Liver (tissue), 9 donors: ENCODE measurements around the gene SEBOX. TPM values are rescaled to one million over a fixed set of nuclear protein-coding genes. Genes with fewer than 3 reads are reported as not detected.
A peak's percentile ranks its signal among the peaks of the same experiment; 100 is the strongest.

Source experiments
- DNase-seq: peaks from one replicate; pipeline ENCODE4 v3.0.0-alpha.2; 2017; ENCODE audit warnings: low spot score
- H3K27ac ChIP-seq, 2 donors: one replicate each; pipeline ENCODE4 v1.7.0; 2013; ENCODE audit warnings: inconsistent platforms in 2 of 2, low read length in 2 of 2, control low read depth in 1 of 2, low read depth in 1 of 2, mild to moderate bottlenecking in 1 of 2
- H3K27me3 ChIP-seq, 4 donors: one replicate each; pipeline versions ENCODE4 v1.6.1 to v1.7.0; 2013; ENCODE audit warnings: low read length in 3 of 4, inconsistent platforms in 1 of 4, mild to moderate bottlenecking in 1 of 4, moderate library complexity in 1 of 4; ENCODE audit not compliant: control insufficient read depth in 4 of 4, insufficient read depth in 4 of 4
- H3K36me3 ChIP-seq, 4 donors: one replicate each; pipeline versions ENCODE4 v1.6.1 to v1.7.0; 2013; ENCODE audit warnings: low read length in 3 of 4, mild to moderate bottlenecking in 3 of 4, low read depth in 1 of 4, moderate library complexity in 1 of 4; ENCODE audit not compliant: control insufficient read depth in 4 of 4, insufficient read depth in 3 of 4
- H3K4me1 ChIP-seq, 4 donors: one replicate each; pipeline versions ENCODE4 v1.6.1 to v1.7.0; 2013; ENCODE audit warnings: low read length in 3 of 4, mild to moderate bottlenecking in 3 of 4, moderate library complexity in 1 of 4; ENCODE audit not compliant: control insufficient read depth in 4 of 4, insufficient read depth in 4 of 4
- H3K4me3 ChIP-seq, 3 donors: one replicate each; pipeline versions ENCODE4 v1.6.1 to v1.7.0; 2013; ENCODE audit warnings: low read length in 3 of 3, control low read depth in 1 of 3, low read depth in 1 of 3, mild to moderate bottlenecking in 1 of 3
- H3K9ac ChIP-seq, 2 donors: one replicate each; pipeline ENCODE4 v1.7.0; 2013; ENCODE audit warnings: low read length in 2 of 2, mild to moderate bottlenecking in 2 of 2, moderate library complexity in 2 of 2, control low read depth in 1 of 2, low read depth in 1 of 2
- H3K9me3 ChIP-seq, 4 donors: one replicate each; pipeline versions ENCODE4 v1.6.1 to v1.7.0; 2013; ENCODE audit warnings: low read length in 3 of 4; ENCODE audit not compliant: control insufficient read depth in 4 of 4
- ATF3 ChIP-seq: IDR thresholded peaks from 2 replicates; pipeline ENCODE4 v1.6.1; 2016; ENCODE audit warnings: antibody characterized with exemption
- EGR1 ChIP-seq, 2 donors: IDR thresholded peaks; 2 replicates each; pipeline ENCODE4 v1.6.1; 2016 to 2018; ENCODE audit warnings: antibody characterized with exemption in 2 of 2, low read depth in 2 of 2
- FOXA2 ChIP-seq: IDR thresholded peaks from 2 replicates; pipeline ENCODE4 v1.6.1; 2016; ENCODE audit warnings: antibody characterized with exemption
- GABPA ChIP-seq, 2 donors: IDR thresholded peaks in 1 of 2; conservative IDR thresholded peaks in 1 of 2; 2 replicates each; pipeline ENCODE4 v1.6.1; 2016; ENCODE audit warnings: antibody characterized with exemption in 2 of 2, mild to moderate bottlenecking in 1 of 2, moderate library complexity in 1 of 2
- HNF4A ChIP-seq, 2 donors: conservative IDR thresholded peaks; 2 replicates each; pipeline ENCODE4 v1.6.1; 2016; ENCODE audit warnings: antibody characterized with exemption in 2 of 2, mild to moderate bottlenecking in 2 of 2
- HNF4G ChIP-seq: IDR thresholded peaks from 2 replicates; pipeline ENCODE4 v1.6.1; 2016; ENCODE audit warnings: antibody characterized with exemption
- JUND ChIP-seq, 2 donors: IDR thresholded peaks; 2 replicates each; pipeline ENCODE4 v1.6.1; 2016; ENCODE audit warnings: antibody characterized with exemption in 2 of 2
- MAX ChIP-seq: IDR thresholded peaks from 2 replicates; pipeline ENCODE4 v1.6.1; 2016; ENCODE audit warnings: antibody characterized with exemption
- NR2F2 ChIP-seq: IDR thresholded peaks from 2 replicates; pipeline ENCODE4 v1.6.1; 2016; ENCODE audit warnings: antibody characterized with exemption
- RAD21 ChIP-seq, 2 donors: IDR thresholded peaks; 2 replicates each; pipeline ENCODE4 v1.6.1; 2016; ENCODE audit warnings: antibody characterized with exemption in 2 of 2, mild to moderate bottlenecking in 2 of 2
- RXRA ChIP-seq, 2 donors: IDR thresholded peaks; 2 replicates each; pipeline ENCODE4 v1.6.1; 2017 to 2018; ENCODE audit warnings: antibody characterized with exemption in 2 of 2, mild to moderate bottlenecking in 1 of 2
- SP1 ChIP-seq: IDR thresholded peaks from 2 replicates; pipeline ENCODE4 v1.6.1; 2018; ENCODE audit warnings: antibody characterized with exemption, mild to moderate bottlenecking
- TAF1 ChIP-seq: conservative IDR thresholded peaks from 2 replicates; pipeline ENCODE4 v1.6.1; 2016; ENCODE audit warnings: antibody characterized with exemption, mild to moderate bottlenecking
- YY1 ChIP-seq: IDR thresholded peaks from 2 replicates; pipeline ENCODE4 v1.6.1; 2016; ENCODE audit warnings: antibody characterized with exemption, mild to moderate bottlenecking
- ZBTB33 ChIP-seq: IDR thresholded peaks from 2 replicates; pipeline ENCODE4 v1.6.1; 2016; ENCODE audit warnings: antibody characterized with exemption
- WGBS: extraction: QIAGEN DNeasy Blood & Tissue Kit; methylation state at CpG from one replicate; pipeline ENCODE4 v1.1.7; 2013; 5-methylcytosine and 5-hydroxymethylcytosine counted together
- polyA plus RNA-seq, 2 donors: library from polyadenylated mRNA; stranded (reverse) in 1 of 2; unstranded in 1 of 2; fragments of 200-250 nt in 1 of 2; fragments of >200 nt in 1 of 2; fragmentation: Nextera tagmentation in 1 of 2; extraction: Ambion mirVana in 1 of 2; gene quantifications; one replicate each; pipeline versions ENCODE4 v1.2.1 to v1.2.3, GENCODE V29; 2013 to 2015
- total RNA-seq, 2 donors: library from RNA; depleted of rRNA; stranded (reverse); fragments of >200 nt; gene quantifications; one replicate each; pipeline ENCODE4 v1.2.3, GENCODE V29; 2014
- TF ChIP-seq, protein P1 (sequence below): fragments of 150-350 bp; IDR thresholded peaks from 2 replicates; pipeline ENCODE4 v1.5.1; 2017; ENCODE audit warnings: improper control_type of control experiment, low read depth, low read length; ENCODE audit not compliant: missing input control
- TF ChIP-seq, protein P2 (sequence below): IDR thresholded peaks from 2 replicates; pipeline ENCODE4 v1.6.1; 2016; ENCODE audit warnings: antibody characterized with exemption, mild to moderate bottlenecking
- donor health status: healthy.
- donor health status: healthy.
- donor health status: healthy.
- donor health status: healthy.
- donor health status: healthy.

The SEBOX gene
- total and polyA plus RNA-seq, 4 donors = 0.19 to 0.59 TPM; not detected in 2

GRCh38 chr17:28372945-28373274 lies 7.9 kb upstream of the SEBOX start (continued):
- TF ChIP-seq, protein P1, sequence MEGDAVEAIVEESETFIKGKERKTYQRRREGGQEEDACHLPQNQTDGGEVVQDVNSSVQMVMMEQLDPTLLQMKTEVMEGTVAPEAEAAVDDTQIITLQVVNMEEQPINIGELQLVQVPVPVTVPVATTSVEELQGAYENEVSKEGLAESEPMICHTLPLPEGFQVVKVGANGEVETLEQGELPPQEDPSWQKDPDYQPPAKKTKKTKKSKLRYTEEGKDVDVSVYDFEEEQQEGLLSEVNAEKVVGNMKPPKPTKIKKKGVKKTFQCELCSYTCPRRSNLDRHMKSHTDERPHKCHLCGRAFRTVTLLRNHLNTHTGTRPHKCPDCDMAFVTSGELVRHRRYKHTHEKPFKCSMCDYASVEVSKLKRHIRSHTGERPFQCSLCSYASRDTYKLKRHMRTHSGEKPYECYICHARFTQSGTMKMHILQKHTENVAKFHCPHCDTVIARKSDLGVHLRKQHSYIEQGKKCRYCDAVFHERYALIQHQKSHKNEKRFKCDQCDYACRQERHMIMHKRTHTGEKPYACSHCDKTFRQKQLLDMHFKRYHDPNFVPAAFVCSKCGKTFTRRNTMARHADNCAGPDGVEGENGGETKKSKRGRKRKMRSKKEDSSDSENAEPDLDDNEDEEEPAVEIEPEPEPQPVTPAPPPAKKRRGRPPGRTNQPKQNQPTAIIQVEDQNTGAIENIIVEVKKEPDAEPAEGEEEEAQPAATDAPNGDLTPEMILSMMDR = no peak
- no peak for TF ChIP-seq GABPA (IDR thresholded peaks at IDR 0.05 in 1 of 2, conservative IDR thresholded peaks at IDR 0.05 in 1 of 2)

DNA sequence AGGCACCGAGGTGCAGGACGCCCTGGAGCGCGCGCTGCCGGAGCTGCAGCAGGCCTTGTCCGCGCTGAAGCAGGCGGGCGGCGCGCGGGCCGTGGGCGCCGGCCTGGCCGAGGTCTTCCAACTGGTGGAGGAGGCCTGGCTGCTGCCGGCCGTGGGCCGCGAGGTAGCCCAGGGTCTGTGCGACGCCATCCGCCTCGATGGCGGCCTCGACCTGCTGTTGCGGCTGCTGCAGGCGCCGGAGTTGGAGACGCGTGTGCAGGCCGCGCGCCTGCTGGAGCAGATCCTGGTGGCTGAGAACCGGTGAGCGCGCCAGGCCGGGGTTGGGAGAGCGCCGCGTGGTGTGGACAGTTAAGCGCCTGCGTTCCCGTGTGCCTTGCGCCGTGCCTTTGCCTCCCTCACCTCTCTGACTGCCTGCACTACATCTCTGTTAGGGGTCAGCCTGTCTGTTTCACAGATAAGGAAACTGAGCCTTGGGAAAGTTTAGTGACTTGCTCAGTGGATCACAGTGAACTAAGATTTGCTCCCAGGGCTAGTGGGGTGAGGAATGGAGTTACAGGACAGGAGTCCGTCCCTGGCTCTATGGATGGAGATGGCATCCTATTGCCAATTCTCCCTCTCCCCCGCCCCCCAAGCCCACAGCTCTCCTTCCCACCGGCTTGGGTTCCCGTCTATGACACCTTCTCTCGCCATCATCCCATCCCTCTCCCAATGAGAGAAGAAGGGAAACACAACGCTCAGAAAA lies 7.4 kb upstream of the SEBOX start:
- Histone ChIP-seq H3K9ac (no peak overlapping the region), H3K9me3 (no peaks in the 10 kb centered on the region), H3K27me3 (no peaks in the 10 kb centered on the region), H3K27ac (no peak overlapping the region), H3K4me3 (peak overlapping the region in 1 of 3 donors; percentile 35), H3K36me3 (peaks cover under 1 to 9% (median 5%) of the 10 kb centered on the region in 4 donors), H3K4me1 (peaks cover 4 to 37% (median 19%) of the 10 kb centered on the region in 4 donors)
- WGBS = 47% methylated on average over 53 of the region's 53 CpGs
- TF ChIP-seq GABPA (IDR thresholded peaks at IDR 0.05 in 1 of 2, conservative IDR thresholded peaks at IDR 0.05 in 1 of 2) = no peak
- TF ChIP-seq, protein P1 = no peak
- no peak for TF ChIP-seq ATF3
- TF ChIP-seq NR2F2 = no peak
- no peak for TF ChIP-seq YY1
- TF ChIP-seq, protein P2, sequence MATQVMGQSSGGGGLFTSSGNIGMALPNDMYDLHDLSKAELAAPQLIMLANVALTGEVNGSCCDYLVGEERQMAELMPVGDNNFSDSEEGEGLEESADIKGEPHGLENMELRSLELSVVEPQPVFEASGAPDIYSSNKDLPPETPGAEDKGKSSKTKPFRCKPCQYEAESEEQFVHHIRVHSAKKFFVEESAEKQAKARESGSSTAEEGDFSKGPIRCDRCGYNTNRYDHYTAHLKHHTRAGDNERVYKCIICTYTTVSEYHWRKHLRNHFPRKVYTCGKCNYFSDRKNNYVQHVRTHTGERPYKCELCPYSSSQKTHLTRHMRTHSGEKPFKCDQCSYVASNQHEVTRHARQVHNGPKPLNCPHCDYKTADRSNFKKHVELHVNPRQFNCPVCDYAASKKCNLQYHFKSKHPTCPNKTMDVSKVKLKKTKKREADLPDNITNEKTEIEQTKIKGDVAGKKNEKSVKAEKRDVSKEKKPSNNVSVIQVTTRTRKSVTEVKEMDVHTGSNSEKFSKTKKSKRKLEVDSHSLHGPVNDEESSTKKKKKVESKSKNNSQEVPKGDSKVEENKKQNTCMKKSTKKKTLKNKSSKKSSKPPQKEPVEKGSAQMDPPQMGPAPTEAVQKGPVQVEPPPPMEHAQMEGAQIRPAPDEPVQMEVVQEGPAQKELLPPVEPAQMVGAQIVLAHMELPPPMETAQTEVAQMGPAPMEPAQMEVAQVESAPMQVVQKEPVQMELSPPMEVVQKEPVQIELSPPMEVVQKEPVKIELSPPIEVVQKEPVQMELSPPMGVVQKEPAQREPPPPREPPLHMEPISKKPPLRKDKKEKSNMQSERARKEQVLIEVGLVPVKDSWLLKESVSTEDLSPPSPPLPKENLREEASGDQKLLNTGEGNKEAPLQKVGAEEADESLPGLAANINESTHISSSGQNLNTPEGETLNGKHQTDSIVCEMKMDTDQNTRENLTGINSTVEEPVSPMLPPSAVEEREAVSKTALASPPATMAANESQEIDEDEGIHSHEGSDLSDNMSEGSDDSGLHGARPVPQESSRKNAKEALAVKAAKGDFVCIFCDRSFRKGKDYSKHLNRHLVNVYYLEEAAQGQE = no peak
- TF ChIP-seq TAF1 = no peak
- no peak for TF ChIP-seq MAX
- TF ChIP-seq JUND (IDR thresholded peaks at IDR 0.05) = no peak
- no peak for TF ChIP-seq HNF4G
- no peak for TF ChIP-seq HNF4A (conservative IDR thresholded peaks at IDR 0.05)
- no peak for TF ChIP-seq RAD21 (IDR thresholded peaks at IDR 0.05)
- TF ChIP-seq FOXA2 = no peak
- no peak for TF ChIP-seq EGR1 (IDR thresholded peaks at IDR 0.05; ENCODE audit: low read depth in 2 of 2)
- no peak for TF ChIP-seq ZBTB33
- no peak for TF ChIP-seq SP1
- no peak for TF ChIP-seq RXRA (IDR thresholded peaks at IDR 0.05)
- no peak for DNase-seq
